Astrocyte of the cerebellum (primary cell): ENCODE measurements around the gene VRK1.

Source experiments
- DNase-seq: peaks from one replicate; pipeline ENCODE4 v3.0.0-alpha.2; 2011; ENCODE audit warnings: low read depth
- H3K4me3 ChIP-seq: 2 replicates; pipeline ENCODE4 v1.5.1; 2011; ENCODE audit warnings: mild to moderate bottlenecking, low read depth, low read length, moderate library complexity
- in situ Hi-C: cut with HindIII; loops from 2 replicates; pipeline ENCODE4 v1.10.0; 2017; ENCODE audit warnings: low sequenced_read_pairs
- TF ChIP-seq, protein P1 (sequence below): IDR thresholded peaks from 2 replicates; pipeline ENCODE4 v1.5.1; 2012; ENCODE audit warnings: low read length, low read depth, moderate library complexity, mild to moderate bottlenecking; ENCODE audit errors: missing control alignments

VRK1 gene

DNA sequence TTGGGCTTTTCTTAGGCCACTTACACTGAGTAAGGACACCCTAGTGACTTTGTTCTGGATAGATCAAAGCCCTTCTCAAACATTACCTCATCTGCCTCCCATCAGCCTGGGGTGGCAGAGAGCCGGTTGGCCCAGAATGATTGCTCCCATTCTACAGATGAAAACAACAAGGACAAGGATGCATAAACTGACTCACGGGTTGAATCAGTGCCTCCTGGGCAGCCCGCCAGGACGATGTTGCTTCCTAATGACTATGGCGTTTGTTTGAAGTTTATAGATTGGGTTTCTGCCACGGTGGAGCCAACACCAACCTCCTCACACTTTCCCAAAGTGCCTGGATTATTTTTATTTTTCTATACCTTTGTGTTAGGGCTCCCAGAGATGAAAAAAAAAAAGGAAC lies 3.6 kb upstream of the VRK1 start:
- no peak for DNase-seq
- H3K4me3 ChIP-seq: no peak overlapping the region
- in situ Hi-C loops: no loop called here
- TF ChIP-seq, protein P1, sequence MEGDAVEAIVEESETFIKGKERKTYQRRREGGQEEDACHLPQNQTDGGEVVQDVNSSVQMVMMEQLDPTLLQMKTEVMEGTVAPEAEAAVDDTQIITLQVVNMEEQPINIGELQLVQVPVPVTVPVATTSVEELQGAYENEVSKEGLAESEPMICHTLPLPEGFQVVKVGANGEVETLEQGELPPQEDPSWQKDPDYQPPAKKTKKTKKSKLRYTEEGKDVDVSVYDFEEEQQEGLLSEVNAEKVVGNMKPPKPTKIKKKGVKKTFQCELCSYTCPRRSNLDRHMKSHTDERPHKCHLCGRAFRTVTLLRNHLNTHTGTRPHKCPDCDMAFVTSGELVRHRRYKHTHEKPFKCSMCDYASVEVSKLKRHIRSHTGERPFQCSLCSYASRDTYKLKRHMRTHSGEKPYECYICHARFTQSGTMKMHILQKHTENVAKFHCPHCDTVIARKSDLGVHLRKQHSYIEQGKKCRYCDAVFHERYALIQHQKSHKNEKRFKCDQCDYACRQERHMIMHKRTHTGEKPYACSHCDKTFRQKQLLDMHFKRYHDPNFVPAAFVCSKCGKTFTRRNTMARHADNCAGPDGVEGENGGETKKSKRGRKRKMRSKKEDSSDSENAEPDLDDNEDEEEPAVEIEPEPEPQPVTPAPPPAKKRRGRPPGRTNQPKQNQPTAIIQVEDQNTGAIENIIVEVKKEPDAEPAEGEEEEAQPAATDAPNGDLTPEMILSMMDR: no peak

DNA sequence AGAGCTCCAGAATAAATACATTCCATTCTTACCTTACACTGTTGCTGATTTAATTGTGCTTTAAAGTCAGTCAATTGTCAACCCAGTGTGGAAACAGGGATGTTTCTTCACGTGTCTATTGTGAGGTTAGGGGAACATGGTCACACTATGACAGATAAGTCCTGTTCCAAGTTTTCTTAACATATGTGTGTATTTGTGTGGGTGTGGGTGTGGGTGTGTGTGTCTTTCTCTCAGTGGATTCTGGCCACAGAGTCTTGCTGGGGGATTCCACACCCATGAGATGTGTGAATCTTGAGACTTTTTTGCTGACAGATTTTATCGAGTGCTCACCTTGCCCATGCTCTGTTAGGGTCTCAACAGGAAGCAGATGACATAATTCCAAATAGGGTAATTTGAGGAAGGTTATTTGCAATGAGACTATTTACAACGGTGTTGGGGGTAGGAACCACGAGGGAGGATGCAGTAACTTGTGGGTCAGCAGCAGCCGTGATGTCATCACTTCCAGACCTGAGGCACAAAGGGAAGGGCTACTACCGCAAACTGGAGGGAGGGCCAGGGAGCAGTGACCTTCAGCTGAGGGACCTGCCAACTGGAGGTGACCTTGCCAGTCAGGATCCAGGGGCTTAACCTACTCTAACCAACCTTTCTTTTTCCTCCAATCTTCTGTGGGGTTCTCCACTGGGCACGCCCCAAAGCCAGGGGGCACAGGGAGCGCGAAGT lies 1.9 kb upstream of the VRK1 start:
- in situ Hi-C loops: no loop called here
- no peak for DNase-seq
- no peak overlapping the region for H3K4me3 ChIP-seq
- TF ChIP-seq, protein P1: no peak

DNA sequence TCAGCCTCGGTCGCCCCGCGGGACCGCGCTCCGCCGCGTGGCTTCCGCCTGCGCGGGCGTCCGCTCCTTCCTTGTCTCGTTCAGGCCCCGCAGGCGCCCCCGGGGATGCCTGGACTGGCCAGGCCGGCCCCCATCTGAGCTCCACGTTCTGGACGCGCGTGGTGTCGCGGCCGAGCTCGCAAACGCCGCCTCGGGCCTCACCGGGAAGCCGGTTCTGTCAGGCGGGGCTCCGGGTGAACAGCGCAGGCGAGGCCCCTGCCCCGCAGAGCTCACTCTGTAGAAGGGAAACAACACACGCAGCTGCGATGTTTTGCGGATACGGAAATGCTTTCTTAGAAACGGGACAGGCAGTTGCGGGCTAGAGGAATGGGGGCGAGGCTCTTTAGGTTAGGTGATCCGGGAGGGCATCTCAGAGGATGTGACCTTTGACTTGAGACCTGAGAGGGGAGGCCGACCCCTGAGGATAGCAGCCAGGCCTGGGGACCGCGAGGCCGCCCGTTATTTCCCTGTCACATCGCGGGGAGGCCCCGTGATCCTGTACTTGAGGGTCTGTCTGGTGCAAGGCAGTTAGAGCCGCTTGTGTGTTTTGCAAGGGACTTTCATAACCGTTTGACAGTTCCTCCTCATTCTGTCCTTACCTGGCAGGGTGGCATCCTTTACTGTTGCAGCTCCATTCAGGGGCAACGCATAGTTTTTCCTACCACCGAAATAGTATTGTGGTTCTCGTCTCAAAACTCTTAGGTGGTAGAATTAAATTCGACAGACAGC lies 584 bp downstream of the VRK1 start:
- in situ Hi-C loops: no loop called here
- H3K4me3 ChIP-seq: peak overlapping the region; percentile 87
- DNase-seq: no peak
- TF ChIP-seq, protein P1: no peak

DNA sequence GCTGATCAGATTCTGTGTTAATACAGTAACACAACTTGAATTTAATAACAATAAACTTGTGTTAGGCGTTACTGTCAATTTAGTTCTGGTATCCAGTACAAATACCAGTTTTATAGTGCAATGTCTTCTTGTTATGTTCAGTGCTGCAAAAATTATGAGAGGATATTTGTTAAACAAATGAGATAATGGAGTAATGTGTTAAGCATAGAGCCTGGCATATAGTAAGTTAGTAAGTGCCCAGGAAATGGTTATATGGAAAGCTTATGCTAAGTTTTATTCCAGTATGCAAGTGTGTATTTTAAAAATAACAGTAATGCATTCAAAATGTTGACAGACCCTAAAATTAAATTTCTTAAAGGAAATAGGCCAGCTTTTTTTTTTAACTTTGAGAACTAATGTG lies 1.8 kb downstream of the VRK1 start:
- H3K4me3 ChIP-seq: no peak overlapping the region
- DNase-seq: no peak
- in situ Hi-C loops: no loop called here
- TF ChIP-seq, protein P1: no peak

DNA sequence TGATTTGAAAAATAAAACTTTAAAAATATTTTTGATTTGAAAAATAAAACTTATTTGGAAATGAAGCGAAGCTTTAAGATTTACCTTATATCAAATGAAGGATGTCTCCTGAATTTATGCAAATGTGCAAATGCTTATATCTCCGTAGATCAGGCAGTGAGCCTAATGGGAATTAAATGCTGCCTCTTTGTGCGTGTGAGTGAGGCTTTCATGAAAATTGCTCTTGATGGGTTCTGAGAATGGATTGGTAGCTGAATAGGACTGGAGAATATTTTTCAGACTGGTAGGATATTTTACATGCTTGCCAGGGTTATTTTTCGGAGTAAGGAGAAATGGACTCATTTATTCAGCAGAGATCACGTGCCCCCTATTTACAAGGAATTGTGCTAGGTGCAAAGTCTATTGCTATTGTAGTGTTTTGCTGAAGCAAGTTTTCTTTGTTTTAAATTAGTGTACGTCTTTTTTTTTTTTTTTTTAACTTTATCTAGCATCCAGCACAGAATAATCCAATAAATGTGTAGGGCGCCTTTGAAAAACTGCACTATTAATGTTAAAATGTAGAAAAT lies 2.4 kb downstream of the VRK1 start:
- no peak overlapping the region for H3K4me3 ChIP-seq
- TF ChIP-seq, protein P1: no peak
- in situ Hi-C loops: no loop called here
- DNase-seq: no peak

DNA sequence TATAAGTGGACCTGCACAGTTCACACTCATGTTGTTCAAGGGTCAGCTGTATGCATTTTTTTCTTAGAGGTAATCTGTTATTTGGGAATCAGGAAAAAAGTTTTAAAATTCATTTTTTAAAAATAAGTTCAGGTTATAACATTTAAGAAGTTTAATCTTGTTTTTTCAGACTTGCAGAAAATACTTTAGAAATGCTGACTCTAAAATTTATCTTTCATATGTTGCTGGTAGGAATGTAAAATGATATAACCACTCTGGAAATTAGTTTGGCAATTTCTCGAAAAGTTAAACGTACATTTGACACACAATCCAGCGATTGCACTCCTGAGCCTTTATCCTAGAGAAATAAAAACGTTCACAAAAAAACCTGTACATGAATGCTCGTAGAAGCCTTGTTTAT lies 4.7 kb downstream of the VRK1 start:
- TF ChIP-seq, protein P1: no peak
- DNase-seq: no peak
- no peak overlapping the region for H3K4me3 ChIP-seq
- in situ Hi-C loops: no loop called here
